Hepatocyte (in vitro differentiated cells): ENCODE measurements around the gene MLLT1. TPM values are rescaled to one million over a fixed set of nuclear protein-coding genes. Genes with fewer than 3 reads are reported as not detected.
"Not testable (repeated sequence)": the region's sequence is repeated elsewhere in the genome, so short reads cannot be mapped to it uniquely, and the experiment has no call there.

Source experiments
- DNase-seq: peaks from one replicate; pipeline ENCODE4 v3.0.0-alpha.2; 2016; ENCODE audit warnings: low spot score
- H2AFZ ChIP-seq: fragments of 200-600 bp; sonication (generic); 2 replicates; pipeline ENCODE4 v1.6.0; 2016; ENCODE audit warnings: antibody characterized with exemption, mild to moderate bottlenecking
- H3K27ac ChIP-seq: fragments of 200-600 bp; sonication (generic); 2 replicates; pipeline ENCODE4 v1.5.1; 2016; ENCODE audit warnings: mild to moderate bottlenecking
- H3K27me3 ChIP-seq: fragments of 200-600 bp; sonication (generic); 2 replicates; pipeline ENCODE4 v1.6.1; 2016
- H3K36me3 ChIP-seq: fragments of 200-600 bp; sonication (generic); replicated peaks from 2 replicates; pipeline ENCODE4 v1.5.1; 2016; ENCODE audit warnings: low read depth; ENCODE audit not compliant: insufficient read depth
- H3K4me1 ChIP-seq: fragments of 200-600 bp; sonication (generic); 2 replicates; pipeline ENCODE4 v1.5.1; 2016; ENCODE audit warnings: mild to moderate bottlenecking, moderate library complexity; ENCODE audit not compliant: insufficient read depth
- H3K4me2 ChIP-seq: fragments of 200-600 bp; sonication (generic); 2 replicates; pipeline ENCODE4 v1.6.0; 2016
- H3K4me3 ChIP-seq: fragments of 200-600 bp; sonication (generic); 2 replicates; pipeline ENCODE4 v1.5.1; 2016; ENCODE audit warnings: mild to moderate bottlenecking
- H3K79me2 ChIP-seq: fragments of 200-600 bp; sonication (generic); 2 replicates; pipeline ENCODE4 v1.6.0; 2017; ENCODE audit warnings: mild to moderate bottlenecking
- H3K9me2 ChIP-seq: fragments of 200-600 bp; sonication (generic); replicated peaks from 2 replicates; pipeline ENCODE4 v1.6.0; 2017; ENCODE audit warnings: mild to moderate bottlenecking; ENCODE audit not compliant: insufficient read depth
- H3K9me3 ChIP-seq: fragments of 200-600 bp; sonication (generic); 2 replicates; pipeline ENCODE4 v1.5.1; 2016; ENCODE audit warnings: low read depth, mild to moderate bottlenecking
- H4K20me1 ChIP-seq: fragments of 200-600 bp; sonication (generic); 2 replicates; pipeline ENCODE4 v1.6.0; 2016; ENCODE audit warnings: mild to moderate bottlenecking; ENCODE audit not compliant: insufficient read depth, poor library complexity, severe bottlenecking
- EZH2 ChIP-seq: fragments of 200-600 bp; sonication (generic); IDR thresholded peaks from 2 replicates; pipeline ENCODE4 v1.6.1; 2016; ENCODE audit warnings: antibody characterized with exemption, mild to moderate bottlenecking, borderline replicate concordance
- EZH2phosphoT487 ChIP-seq: fragments of 200-600 bp; sonication (generic); IDR thresholded peaks from one replicate; pipeline ENCODE4 v1.6.1; 2018; ENCODE audit warnings: antibody characterized with exemption, mild to moderate bottlenecking, low read depth, moderate library complexity; ENCODE audit not compliant: unreplicated experiment, severe bottlenecking
- WGBS: methylation state at CpG from one replicate; pipeline ENCODE4 v1.1.6; 2016; ENCODE audit warnings: low lambda C conversion rate; ENCODE audit errors: missing lambda C conversion rate; 5-methylcytosine and 5-hydroxymethylcytosine counted together
- polyA plus RNA-seq: library from polyadenylated mRNA; unstranded; fragments of >200 nt; fragmentation: Nextera tagmentation; extraction: Ambion mirVana; gene quantifications from 2 replicates; pipeline ENCODE4 v1.2.1, GENCODE V29; 2016
- total RNA-seq: library from RNA; depleted of rRNA; stranded (reverse); fragments of >200 nt; gene quantifications from 2 replicates; pipeline ENCODE4 v1.2.3, GENCODE V29; 2014
- TF ChIP-seq, protein P1 (sequence below): fragments of 200-600 bp; sonication (generic); IDR thresholded peaks from 2 replicates; pipeline ENCODE4 v1.5.1; 2016; ENCODE audit warnings: antibody characterized with exemption, mild to moderate bottlenecking; ENCODE audit not compliant: poor library complexity

Gene MLLT1
- total and polyA plus RNA-seq, 2 experiments from 2014 or later = 17.2 to 23.3 TPM

DNA sequence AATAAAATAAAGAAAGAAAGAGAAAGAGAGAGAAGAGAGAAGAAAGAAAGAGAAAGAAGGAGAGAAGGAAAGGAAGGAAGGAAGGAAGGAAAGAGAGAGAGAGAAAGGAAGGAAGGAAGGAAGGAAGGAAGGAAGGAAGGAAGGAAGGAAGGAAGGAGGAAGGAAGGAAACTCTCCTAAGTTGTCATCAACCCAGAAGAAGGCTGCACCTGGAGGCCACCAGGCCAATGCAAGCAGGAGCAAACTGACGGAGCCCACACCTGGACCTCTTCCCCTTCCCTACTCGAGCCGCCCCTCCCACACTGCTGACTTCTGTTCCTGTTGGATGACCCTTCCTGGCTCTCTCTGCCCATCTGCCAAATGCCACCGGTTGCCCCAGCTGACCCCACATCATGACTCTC lies 45.0 kb upstream of the MLLT1 start:
- H3K4me2 ChIP-seq = no peak overlapping the region
- H3K4me3 ChIP-seq = no peak overlapping the region
- no peaks in the 10 kb centered on the region for H4K20me1 ChIP-seq
- no peak for DNase-seq
- H3K36me3 ChIP-seq = no peaks in the 10 kb centered on the region
- no peaks in the 10 kb centered on the region for H3K27me3 ChIP-seq
- no peak overlapping the region for H3K27ac ChIP-seq
- no peaks in the 10 kb centered on the region for H3K4me1 ChIP-seq
- TF ChIP-seq, protein P1, sequence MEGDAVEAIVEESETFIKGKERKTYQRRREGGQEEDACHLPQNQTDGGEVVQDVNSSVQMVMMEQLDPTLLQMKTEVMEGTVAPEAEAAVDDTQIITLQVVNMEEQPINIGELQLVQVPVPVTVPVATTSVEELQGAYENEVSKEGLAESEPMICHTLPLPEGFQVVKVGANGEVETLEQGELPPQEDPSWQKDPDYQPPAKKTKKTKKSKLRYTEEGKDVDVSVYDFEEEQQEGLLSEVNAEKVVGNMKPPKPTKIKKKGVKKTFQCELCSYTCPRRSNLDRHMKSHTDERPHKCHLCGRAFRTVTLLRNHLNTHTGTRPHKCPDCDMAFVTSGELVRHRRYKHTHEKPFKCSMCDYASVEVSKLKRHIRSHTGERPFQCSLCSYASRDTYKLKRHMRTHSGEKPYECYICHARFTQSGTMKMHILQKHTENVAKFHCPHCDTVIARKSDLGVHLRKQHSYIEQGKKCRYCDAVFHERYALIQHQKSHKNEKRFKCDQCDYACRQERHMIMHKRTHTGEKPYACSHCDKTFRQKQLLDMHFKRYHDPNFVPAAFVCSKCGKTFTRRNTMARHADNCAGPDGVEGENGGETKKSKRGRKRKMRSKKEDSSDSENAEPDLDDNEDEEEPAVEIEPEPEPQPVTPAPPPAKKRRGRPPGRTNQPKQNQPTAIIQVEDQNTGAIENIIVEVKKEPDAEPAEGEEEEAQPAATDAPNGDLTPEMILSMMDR = no peak
- no peak for TF ChIP-seq EZH2phosphoT487
- no peak for TF ChIP-seq EZH2
- H3K9me2 ChIP-seq = no peaks in the 10 kb centered on the region
- no peaks in the 10 kb centered on the region for H3K9me3 ChIP-seq
- no peaks in the 10 kb centered on the region for H3K79me2 ChIP-seq
- no peak overlapping the region for H2AFZ ChIP-seq
- WGBS = 86% methylated on average over 4 of the region's 4 CpGs

DNA sequence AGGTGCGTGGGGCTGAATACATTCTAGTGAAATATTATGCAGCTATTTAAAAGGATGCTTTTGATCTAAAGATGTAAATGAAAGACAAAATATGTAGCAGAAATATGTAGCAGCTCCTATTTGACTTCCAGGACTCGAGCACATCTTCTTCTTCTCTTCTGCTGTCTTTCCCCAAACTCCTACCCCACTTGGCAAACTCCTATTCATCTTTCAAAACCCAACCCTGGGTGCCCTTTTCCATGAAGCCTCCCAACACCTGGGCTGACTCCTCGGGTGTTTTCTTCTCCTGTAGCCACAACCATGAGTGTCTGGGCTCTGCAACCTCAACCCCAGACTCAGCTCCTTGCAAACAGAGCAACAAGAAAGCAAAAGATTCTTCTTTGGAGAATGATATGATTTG lies 42.5 kb upstream of the MLLT1 start:
- no peaks in the 10 kb centered on the region for H3K9me3 ChIP-seq
- DNase-seq = no peak
- TF ChIP-seq EZH2 (no peak), EZH2phosphoT487 (no peak)
- TF ChIP-seq, protein P1 = no peak
- no peaks in the 10 kb centered on the region for H3K79me2 ChIP-seq
- no peaks in the 10 kb centered on the region for H3K36me3 ChIP-seq
- WGBS = 51% methylated on average over 3 of the region's 3 CpGs
- no peak overlapping the region for H3K4me3 ChIP-seq
- no peak overlapping the region for H3K4me2 ChIP-seq
- H3K27me3 ChIP-seq = no peaks in the 10 kb centered on the region
- no peaks in the 10 kb centered on the region for H4K20me1 ChIP-seq
- no peaks in the 10 kb centered on the region for H3K9me2 ChIP-seq
- no peaks in the 10 kb centered on the region for H3K4me1 ChIP-seq
- H2AFZ ChIP-seq = no peak overlapping the region
- no peak overlapping the region for H3K27ac ChIP-seq

DNA sequence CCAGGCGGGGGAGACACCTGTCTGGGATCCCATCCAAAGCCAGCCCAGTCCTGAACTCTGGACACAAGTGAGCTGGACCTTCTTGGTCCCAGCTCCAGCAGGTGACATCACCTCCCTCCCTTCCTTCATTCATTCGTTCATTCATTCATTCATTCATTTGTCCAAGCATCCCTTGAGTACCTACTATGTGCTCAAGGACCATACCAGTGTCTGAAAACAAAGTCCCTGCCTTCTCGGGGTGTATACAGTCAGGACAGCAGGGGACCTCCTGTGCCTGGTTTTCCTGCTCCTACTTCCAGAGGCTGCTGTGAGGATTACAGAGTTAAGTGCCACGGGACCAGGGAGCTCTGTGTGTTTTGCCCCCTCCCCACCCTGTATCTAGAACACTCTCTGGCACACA lies 39.6 kb upstream of the MLLT1 start:
- no peak overlapping the region for H3K27ac ChIP-seq
- H3K27me3 ChIP-seq = no peaks in the 10 kb centered on the region
- no peaks in the 10 kb centered on the region for H4K20me1 ChIP-seq
- no peak overlapping the region for H3K4me2 ChIP-seq
- DNase-seq = no peak
- no peak overlapping the region for H3K4me3 ChIP-seq
- no peaks in the 10 kb centered on the region for H3K79me2 ChIP-seq
- H3K4me1 ChIP-seq = no peaks in the 10 kb centered on the region
- no peaks in the 10 kb centered on the region for H3K9me3 ChIP-seq
- WGBS = 45% methylated on average over 4 of the region's 4 CpGs
- TF ChIP-seq EZH2 = no peak
- TF ChIP-seq EZH2phosphoT487 = no peak
- TF ChIP-seq, protein P1 = no peak
- H3K36me3 ChIP-seq = no peaks in the 10 kb centered on the region
- no peaks in the 10 kb centered on the region for H3K9me2 ChIP-seq
- no peak overlapping the region for H2AFZ ChIP-seq

DNA sequence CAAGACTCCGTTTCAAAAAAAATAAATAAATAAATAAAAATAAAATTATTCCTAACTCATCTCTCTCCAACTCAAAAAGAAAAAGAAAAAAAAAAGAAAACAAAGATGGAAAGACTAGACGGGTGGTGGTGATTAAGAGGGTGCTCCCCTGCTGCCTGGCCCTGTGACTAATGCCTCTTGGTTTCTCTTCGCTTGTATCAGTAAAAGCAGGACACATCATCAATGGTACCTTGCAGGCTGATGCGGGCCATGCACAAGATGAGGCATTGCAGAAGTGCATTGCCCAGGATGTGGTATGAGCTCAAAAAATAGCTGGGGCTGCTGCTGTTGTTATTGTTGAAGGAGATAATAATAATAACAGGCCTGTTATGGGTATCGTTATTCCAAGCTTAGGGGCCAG lies 39.0 kb upstream of the MLLT1 start:
- Histone ChIP-seq H3K36me3 (no peaks in the 10 kb centered on the region), H4K20me1 (no peaks in the 10 kb centered on the region), H3K9me3 (no peaks in the 10 kb centered on the region), H3K4me3 (no peak overlapping the region), H3K27ac (no peak overlapping the region), H3K27me3 (no peaks in the 10 kb centered on the region), H3K9me2 (no peaks in the 10 kb centered on the region), H3K4me2 (no peak overlapping the region), H3K4me1 (no peaks in the 10 kb centered on the region), H2AFZ (no peak overlapping the region), H3K79me2 (no peaks in the 10 kb centered on the region)
- WGBS = 84% methylated on average over 5 of the region's 5 CpGs
- TF ChIP-seq EZH2phosphoT487 (no peak), EZH2 (no peak)
- TF ChIP-seq, protein P1 = no peak
- no peak for DNase-seq

DNA sequence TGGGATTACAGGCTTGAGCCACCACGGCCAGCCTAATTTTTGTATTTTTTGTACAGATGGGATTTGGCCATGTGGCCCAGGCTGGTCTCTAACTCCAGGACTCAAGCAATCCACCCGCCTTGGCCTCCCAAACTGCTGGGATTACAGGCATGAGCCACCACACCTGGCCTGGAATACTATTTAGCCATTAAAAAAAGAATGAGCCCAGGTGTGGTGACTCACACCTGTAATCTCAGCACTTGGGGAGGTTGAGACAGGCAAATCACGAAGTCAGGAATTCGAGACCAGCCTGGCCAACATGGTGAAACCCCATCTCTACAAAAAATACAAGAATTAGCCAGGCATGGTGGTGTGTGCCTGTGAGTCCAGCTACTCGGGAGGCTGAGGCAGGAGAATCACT lies 35.9 kb upstream of the MLLT1 start:
- DNase-seq, H2AFZ ChIP-seq, H3K4me1 ChIP-seq, H3K36me3 ChIP-seq, H3K4me3 ChIP-seq, H3K9me3 ChIP-seq, H3K79me2 ChIP-seq, H3K27me3 ChIP-seq, H3K4me2 ChIP-seq, H4K20me1 ChIP-seq, H3K27ac ChIP-seq, H3K9me2 ChIP-seq: not testable (repeated sequence)
- WGBS = 83% methylated on average over 5 of the region's 5 CpGs
